ENCODE data around the gene ZNF883.

DNA sequence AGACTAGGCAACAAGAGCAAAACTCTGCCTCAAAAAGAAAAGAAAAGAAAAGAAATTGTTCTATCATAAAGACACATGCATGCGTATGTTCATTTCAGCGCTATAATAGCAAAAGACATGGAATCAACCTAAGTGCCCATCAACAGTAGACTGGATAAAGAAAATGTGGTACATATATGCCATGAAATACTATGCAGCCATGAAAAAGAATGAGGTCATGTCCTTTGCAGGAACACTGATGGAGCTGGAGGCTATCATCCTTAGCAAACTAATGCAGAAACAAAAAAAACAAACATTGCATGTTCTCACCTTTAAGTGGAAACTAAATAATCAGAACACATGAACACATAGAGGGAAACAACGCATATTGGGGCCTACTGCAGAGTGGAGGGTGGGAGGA is 6.3 kb upstream of the ZNF883 start:
- TF ChIP-seq CTCF (IDR thresholded peaks at IDR 0.05; ENCODE audit: extremely low read depth in 1 of 2, insufficient read depth in 1 of 2, low read depth in 1 of 2, low read length in 2 of 2) (no peak), EZH2 (IDR thresholded peaks at IDR 0.05; ENCODE audit: borderline replicate concordance, low read depth, low read length, severe bottlenecking) (no peak), JUN (IDR thresholded peaks at IDR 0.05; ENCODE audit: borderline replicate concordance, insufficient read depth, insufficient read length, low read depth) (no peak), POLR2A (IDR thresholded peaks at IDR 0.05; ENCODE audit: low read depth, low read length) (no peak), FOS (IDR thresholded peaks at IDR 0.05; ENCODE audit: borderline replicate concordance, insufficient read depth, low read length) (no peak), MAX (IDR thresholded peaks at IDR 0.05; ENCODE audit: insufficient read depth, insufficient read length) (no peak), POLR2AphosphoS5 (IDR thresholded peaks at IDR 0.05; ENCODE audit: insufficient read depth, low read depth, low read length) (no peak)

Measured in endothelial cell of umbilical vein (primary cell).